Chondrocyte (in vitro differentiated cells): ENCODE results near the gene PRPF8. TPM values are rescaled to one million over a fixed set of nuclear protein-coding genes. Genes with fewer than 3 reads are reported as not detected.

ENCODE experiments used
- DNase-seq: peaks from one replicate; pipeline ENCODE4 v3.0.0; 2021; ENCODE audit warnings: mixed read lengths, low spot score
- H3K27ac Mint-ChIP-seq: one replicate; pipeline ENCODE4 v1.8.0; 2021; ENCODE audit warnings: mild to moderate bottlenecking, moderate library complexity, mixed read lengths; ENCODE audit not compliant: unreplicated experiment
- H3K27me3 Mint-ChIP-seq: 2 replicates; pipeline ENCODE4 v1.8.0; 2021; ENCODE audit warnings: low read depth, mixed read lengths
- H3K36me3 Mint-ChIP-seq: 2 replicates; pipeline ENCODE4 v1.8.0; 2021; ENCODE audit warnings: low read depth, mixed read lengths
- H3K4me1 Mint-ChIP-seq: 2 replicates; pipeline ENCODE4 v1.8.0; 2021; ENCODE audit warnings: low read depth, mild to moderate bottlenecking, mixed read lengths
- H3K4me3 Mint-ChIP-seq: one replicate; pipeline ENCODE4 v1.8.0; 2021; ENCODE audit warnings: mild to moderate bottlenecking, moderate library complexity, mixed read lengths; ENCODE audit not compliant: unreplicated experiment
- H3K9me3 Mint-ChIP-seq: 2 replicates; pipeline ENCODE4 v1.8.0; 2021; ENCODE audit warnings: low read depth, mixed read lengths
- total RNA-seq: library from RNA; stranded (reverse); gene quantifications from 3 replicates; pipeline ENCODE4 v1.2.1, GENCODE V29; 2021
- TF ChIP-seq, protein P1 (sequence below): fragments of 200-600 bp; sonication (generic); IDR thresholded peaks from 2 replicates; pipeline ENCODE4 v1.5.0; 2021; ENCODE audit warnings: antibody characterized with exemption, mild to moderate bottlenecking, moderate library complexity

Gene PRPF8
- total RNA-seq, 1 donor from 2014 or later = 164 TPM

GRCh38 chr17:1616101-1616500 lies 68.6 kb downstream of the PRPF8 start:
- Mint-ChIP-seq H3K9me3 (no peaks in the 10 kb centered on the region), H3K27ac (no peak overlapping the region), H3K36me3 (no peaks in the 10 kb centered on the region), H3K4me1 (peaks cover 5% of the 10 kb centered on the region), H3K27me3 (no peaks in the 10 kb centered on the region), H3K4me3 (no peak overlapping the region)
- DNase-seq = no peak
- TF ChIP-seq, protein P1, sequence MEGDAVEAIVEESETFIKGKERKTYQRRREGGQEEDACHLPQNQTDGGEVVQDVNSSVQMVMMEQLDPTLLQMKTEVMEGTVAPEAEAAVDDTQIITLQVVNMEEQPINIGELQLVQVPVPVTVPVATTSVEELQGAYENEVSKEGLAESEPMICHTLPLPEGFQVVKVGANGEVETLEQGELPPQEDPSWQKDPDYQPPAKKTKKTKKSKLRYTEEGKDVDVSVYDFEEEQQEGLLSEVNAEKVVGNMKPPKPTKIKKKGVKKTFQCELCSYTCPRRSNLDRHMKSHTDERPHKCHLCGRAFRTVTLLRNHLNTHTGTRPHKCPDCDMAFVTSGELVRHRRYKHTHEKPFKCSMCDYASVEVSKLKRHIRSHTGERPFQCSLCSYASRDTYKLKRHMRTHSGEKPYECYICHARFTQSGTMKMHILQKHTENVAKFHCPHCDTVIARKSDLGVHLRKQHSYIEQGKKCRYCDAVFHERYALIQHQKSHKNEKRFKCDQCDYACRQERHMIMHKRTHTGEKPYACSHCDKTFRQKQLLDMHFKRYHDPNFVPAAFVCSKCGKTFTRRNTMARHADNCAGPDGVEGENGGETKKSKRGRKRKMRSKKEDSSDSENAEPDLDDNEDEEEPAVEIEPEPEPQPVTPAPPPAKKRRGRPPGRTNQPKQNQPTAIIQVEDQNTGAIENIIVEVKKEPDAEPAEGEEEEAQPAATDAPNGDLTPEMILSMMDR = no peak

- Mint-ChIP-seq H3K27ac (no peak overlapping the region), H3K27me3 (no peaks in the 10 kb centered on the region), H3K36me3 (no peaks in the 10 kb centered on the region)
Observed at GRCh38 chr17:1612400-1612799, 72.3 kb downstream of the PRPF8 start.

GRCh38 chr17:1611715-1612114 lies 73.0 kb downstream of the PRPF8 start:
- no peaks in the 10 kb centered on the region for H3K4me1 Mint-ChIP-seq

More at GRCh38 chr17:1612400-1612799, 72.3 kb downstream of the PRPF8 start:
- H3K9me3 Mint-ChIP-seq = no peaks in the 10 kb centered on the region
- no peak overlapping the region for H3K4me3 Mint-ChIP-seq
- TF ChIP-seq, protein P1 = no peak
- H3K4me1 Mint-ChIP-seq = no peaks in the 10 kb centered on the region
- no peak for DNase-seq

DNA sequence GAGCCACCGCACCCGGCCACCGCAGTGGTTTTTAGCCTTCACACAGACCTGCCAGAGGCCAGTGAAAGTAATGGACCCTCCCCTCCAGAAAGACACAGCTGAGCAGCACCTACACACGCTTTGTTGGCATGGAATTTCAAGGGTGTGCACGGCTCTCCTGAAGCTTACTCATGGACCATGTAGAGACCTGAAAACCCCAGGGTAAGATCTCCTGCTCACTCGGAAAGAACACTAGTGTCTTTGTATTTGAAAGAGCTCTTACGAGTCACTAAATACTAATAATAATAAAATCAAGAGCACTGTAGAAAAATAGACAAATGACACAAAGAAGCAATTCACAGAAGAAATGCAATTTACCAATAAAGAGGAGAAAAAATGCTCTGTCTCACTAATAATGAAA lies 76.0 kb downstream of the PRPF8 start:
- H3K4me1 Mint-ChIP-seq = no peaks in the 10 kb centered on the region
- TF ChIP-seq, protein P1 = no peak
- DNase-seq = no peak
- no peak overlapping the region for H3K4me3 Mint-ChIP-seq
- H3K27me3 Mint-ChIP-seq = no peaks in the 10 kb centered on the region
- H3K9me3 Mint-ChIP-seq = no peaks in the 10 kb centered on the region
- no peaks in the 10 kb centered on the region for H3K36me3 Mint-ChIP-seq
- H3K27ac Mint-ChIP-seq = no peak overlapping the region

More at GRCh38 chr17:1611715-1612114, 73.0 kb downstream of the PRPF8 start:
- H3K27ac Mint-ChIP-seq = no peak overlapping the region
- TF ChIP-seq, protein P1 = no peak
- H3K9me3 Mint-ChIP-seq = no peaks in the 10 kb centered on the region
- H3K36me3 Mint-ChIP-seq = no peaks in the 10 kb centered on the region
- no peak overlapping the region for H3K4me3 Mint-ChIP-seq
- H3K27me3 Mint-ChIP-seq = no peaks in the 10 kb centered on the region
- DNase-seq = no peak

- H3K27me3 Mint-ChIP-seq = no peaks in the 10 kb centered on the region
- DNase-seq = no peak
- no peak overlapping the region for H3K4me3 Mint-ChIP-seq
- no peak overlapping the region for H3K27ac Mint-ChIP-seq
- no peaks in the 10 kb centered on the region for H3K36me3 Mint-ChIP-seq
- TF ChIP-seq, protein P1 = no peak
- no peaks in the 10 kb centered on the region for H3K4me1 Mint-ChIP-seq
- H3K9me3 Mint-ChIP-seq = no peaks in the 10 kb centered on the region
Observed at GRCh38 chr17:1607971-1608320, 76.7 kb downstream of the PRPF8 start.
